Measurements from ENCODE around the gene FRMD4B.

DNA sequence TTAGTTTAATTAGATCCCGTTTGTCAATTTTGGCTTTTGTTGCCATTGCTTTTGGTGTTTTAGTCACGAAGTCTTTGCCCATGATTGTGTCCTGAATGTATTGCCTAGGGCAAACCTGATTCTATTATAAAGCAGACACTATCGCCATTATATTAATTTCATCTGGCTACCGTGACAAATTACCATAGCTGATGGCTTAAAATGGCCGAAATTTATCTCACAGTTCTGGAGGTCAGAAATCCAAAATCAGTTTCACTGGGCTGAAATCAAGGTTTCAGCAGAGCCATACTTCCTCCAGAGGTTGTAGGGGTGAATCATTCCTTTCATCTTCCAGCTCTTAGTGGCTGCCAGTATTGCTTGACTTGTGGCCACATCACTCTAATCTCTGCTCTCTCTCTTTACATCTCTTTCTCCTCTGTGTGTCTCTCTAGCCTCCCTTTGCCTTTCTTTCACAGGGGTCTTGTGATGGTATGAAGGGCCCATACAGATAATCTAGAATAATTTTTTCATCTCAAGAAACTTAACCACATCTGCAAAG lies 31.7 kb upstream of the FRMD4B start:
- TF ChIP-seq, protein P1, sequence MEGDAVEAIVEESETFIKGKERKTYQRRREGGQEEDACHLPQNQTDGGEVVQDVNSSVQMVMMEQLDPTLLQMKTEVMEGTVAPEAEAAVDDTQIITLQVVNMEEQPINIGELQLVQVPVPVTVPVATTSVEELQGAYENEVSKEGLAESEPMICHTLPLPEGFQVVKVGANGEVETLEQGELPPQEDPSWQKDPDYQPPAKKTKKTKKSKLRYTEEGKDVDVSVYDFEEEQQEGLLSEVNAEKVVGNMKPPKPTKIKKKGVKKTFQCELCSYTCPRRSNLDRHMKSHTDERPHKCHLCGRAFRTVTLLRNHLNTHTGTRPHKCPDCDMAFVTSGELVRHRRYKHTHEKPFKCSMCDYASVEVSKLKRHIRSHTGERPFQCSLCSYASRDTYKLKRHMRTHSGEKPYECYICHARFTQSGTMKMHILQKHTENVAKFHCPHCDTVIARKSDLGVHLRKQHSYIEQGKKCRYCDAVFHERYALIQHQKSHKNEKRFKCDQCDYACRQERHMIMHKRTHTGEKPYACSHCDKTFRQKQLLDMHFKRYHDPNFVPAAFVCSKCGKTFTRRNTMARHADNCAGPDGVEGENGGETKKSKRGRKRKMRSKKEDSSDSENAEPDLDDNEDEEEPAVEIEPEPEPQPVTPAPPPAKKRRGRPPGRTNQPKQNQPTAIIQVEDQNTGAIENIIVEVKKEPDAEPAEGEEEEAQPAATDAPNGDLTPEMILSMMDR (IDR thresholded peaks at IDR 0.05): no peak
- TF ChIP-seq, protein P2, sequence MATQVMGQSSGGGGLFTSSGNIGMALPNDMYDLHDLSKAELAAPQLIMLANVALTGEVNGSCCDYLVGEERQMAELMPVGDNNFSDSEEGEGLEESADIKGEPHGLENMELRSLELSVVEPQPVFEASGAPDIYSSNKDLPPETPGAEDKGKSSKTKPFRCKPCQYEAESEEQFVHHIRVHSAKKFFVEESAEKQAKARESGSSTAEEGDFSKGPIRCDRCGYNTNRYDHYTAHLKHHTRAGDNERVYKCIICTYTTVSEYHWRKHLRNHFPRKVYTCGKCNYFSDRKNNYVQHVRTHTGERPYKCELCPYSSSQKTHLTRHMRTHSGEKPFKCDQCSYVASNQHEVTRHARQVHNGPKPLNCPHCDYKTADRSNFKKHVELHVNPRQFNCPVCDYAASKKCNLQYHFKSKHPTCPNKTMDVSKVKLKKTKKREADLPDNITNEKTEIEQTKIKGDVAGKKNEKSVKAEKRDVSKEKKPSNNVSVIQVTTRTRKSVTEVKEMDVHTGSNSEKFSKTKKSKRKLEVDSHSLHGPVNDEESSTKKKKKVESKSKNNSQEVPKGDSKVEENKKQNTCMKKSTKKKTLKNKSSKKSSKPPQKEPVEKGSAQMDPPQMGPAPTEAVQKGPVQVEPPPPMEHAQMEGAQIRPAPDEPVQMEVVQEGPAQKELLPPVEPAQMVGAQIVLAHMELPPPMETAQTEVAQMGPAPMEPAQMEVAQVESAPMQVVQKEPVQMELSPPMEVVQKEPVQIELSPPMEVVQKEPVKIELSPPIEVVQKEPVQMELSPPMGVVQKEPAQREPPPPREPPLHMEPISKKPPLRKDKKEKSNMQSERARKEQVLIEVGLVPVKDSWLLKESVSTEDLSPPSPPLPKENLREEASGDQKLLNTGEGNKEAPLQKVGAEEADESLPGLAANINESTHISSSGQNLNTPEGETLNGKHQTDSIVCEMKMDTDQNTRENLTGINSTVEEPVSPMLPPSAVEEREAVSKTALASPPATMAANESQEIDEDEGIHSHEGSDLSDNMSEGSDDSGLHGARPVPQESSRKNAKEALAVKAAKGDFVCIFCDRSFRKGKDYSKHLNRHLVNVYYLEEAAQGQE (IDR thresholded peaks at IDR 0.05; ENCODE audit: insufficient read depth in 1 of 2, low read depth in 2 of 2, low read length in 1 of 2): no peak
